Activated T-helper 2 cell treated with anti-CD3 and anti-CD28 coated beads, Interferon-gamma antibody, Interleukin-2, Interleukin-4, amounts not matched to agents 10 μg/mL and 5 μg/mL and 100 μg/mL, durations not matched to agents 14 hours and 24 hours and 36 hours (primary cell): ENCODE results near the gene MUC6. TPM values are rescaled to one million over a fixed set of nuclear protein-coding genes. Genes with fewer than 3 reads are reported as not detected.

Experiments
- DNase-seq: peaks from one replicate; pipeline ENCODE4 v3.0.0; 2021; ENCODE audit warnings: low spot score
- H3K27ac Mint-ChIP-seq: one replicate; pipeline ENCODE4 v1.8.0; 2021; ENCODE audit warnings: mixed read lengths
- H3K27me3 Mint-ChIP-seq: one replicate; pipeline ENCODE4 v1.8.0; 2021; ENCODE audit warnings: low read depth, mixed read lengths
- H3K36me3 Mint-ChIP-seq: one replicate; pipeline ENCODE4 v1.8.0; 2021; ENCODE audit warnings: low read depth, mixed read lengths
- H3K4me1 Mint-ChIP-seq: one replicate; pipeline ENCODE4 v1.8.0; 2021; ENCODE audit warnings: low read depth, mixed read lengths
- H3K4me3 Mint-ChIP-seq: one replicate; pipeline ENCODE4 v1.8.0; 2021; ENCODE audit warnings: low read depth, mild to moderate bottlenecking, moderate library complexity, mixed read lengths
- H3K9me3 Mint-ChIP-seq: one replicate; pipeline ENCODE4 v1.8.0; 2021; ENCODE audit warnings: mixed read lengths
- intact Hi-C: fragments of 100-400 bp; cut with micrococcal nuclease; formaldehyde crosslinking; loops from one replicate; pipeline ENCODE4 v1.15.1; 2023
- total RNA-seq: library from RNA; stranded (reverse); gene quantifications from 2 replicates; pipeline ENCODE4 v1.2.3, GENCODE V29; 2022

MUC6 gene
- total RNA-seq, 1 donor from 2014 or later: not detected

DNA sequence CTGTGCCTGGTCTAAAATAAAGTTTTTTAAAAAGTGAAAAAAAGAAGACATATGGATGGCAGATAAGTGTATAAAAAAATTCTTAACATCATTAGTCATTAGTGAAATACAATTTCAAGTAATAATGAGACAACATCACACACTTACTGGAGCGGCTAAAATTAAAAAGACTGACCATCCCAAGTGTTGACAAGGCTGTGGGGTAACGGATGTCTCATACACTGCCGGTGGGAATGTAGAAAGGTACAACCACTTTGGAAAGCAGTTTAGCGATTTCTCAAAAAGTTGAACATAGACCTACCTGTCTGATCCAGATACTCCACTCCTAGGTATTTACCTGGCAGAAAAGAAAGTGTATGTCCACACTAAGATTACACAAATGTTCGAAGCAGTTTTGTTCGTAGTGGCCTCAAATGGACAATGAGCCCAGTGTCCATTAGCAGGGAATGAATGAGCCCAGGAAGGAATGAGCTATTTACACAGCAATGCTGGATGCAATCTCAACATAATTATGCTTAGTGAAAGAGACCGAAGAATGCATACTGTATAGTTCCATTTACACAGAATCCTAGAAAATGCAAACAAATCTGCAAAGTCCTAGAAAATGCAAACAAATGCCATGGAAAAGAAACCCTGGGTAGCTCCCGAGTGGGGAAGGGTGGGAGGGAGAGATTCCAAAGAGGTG is 31.4 kb upstream of the MUC6 start:
- no peaks in the 10 kb centered on the region for H3K36me3 Mint-ChIP-seq
- DNase-seq: no peak

DNA sequence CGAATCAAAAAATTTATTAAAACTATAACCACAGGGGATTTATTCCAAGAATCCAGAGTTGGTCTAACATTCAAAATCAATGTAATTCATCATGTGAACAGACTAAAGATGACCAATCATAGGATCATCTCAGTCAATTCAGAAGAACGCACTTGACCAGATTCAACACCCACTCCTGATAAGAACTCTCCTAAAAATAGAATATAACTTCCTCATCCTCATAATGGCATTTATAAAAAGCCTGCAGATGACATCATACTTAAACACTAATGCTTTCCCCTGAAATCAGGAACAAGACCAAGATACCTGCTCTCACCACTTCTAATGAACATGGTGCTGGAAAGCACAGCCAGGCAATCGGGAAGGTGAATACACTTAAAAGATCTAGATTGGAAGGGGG is 27.6 kb upstream of the MUC6 start:
- H3K4me1 Mint-ChIP-seq: peaks cover 2% of the 10 kb centered on the region
- DNase-seq: no peak
- H3K27me3 Mint-ChIP-seq: peaks cover 15% of the 10 kb centered on the region
- H3K27ac Mint-ChIP-seq: no peak overlapping the region
- H3K4me3 Mint-ChIP-seq: no peak overlapping the region
- peaks cover 9% of the 10 kb centered on the region for H3K9me3 Mint-ChIP-seq
- intact Hi-C loops: no loop called here
- no peaks in the 10 kb centered on the region for H3K36me3 Mint-ChIP-seq

More for the DNA sequence above, 31.4 kb upstream of the MUC6 start:
- Mint-ChIP-seq H3K4me1 (peaks cover 2% of the 10 kb centered on the region), H3K4me3 (no peak overlapping the region), H3K27ac (no peak overlapping the region), H3K27me3 (peaks cover 9% of the 10 kb centered on the region), H3K9me3 (no peaks in the 10 kb centered on the region)
- intact Hi-C loops: no loop called here

DNA sequence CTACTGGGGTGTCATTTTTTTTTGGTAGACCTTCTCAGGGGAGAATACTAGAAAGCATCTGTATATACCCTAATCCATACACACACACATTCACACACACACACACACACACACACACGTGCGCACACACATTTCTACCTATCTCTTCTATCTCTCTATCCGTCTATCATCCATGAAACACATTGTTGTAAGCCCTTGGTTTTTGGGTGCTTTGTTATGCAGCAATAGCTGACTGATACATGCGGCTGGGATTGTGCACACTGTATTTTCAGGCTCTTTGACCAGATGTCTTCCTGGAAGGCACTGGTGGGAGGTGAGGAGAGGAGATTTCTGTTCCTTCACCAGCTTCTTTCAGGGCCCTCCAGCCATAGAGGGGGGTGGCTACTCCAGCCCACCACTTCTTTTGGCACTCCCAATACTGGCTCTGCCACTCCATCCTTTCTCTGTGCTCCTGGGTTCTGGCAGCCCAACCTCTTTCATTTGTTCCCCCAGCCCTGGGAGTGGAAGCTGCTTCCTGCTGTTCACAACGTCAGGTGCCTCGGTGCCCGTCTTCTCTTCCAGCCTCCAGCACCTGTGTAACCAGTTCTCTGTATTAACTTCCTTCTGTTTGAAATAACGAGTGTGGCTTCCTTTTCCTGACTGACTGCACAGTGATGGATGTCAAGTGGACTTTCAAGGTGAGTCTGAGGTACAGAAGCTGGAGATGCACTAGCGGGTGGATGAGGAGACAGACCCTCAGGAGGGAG is 25.7 kb upstream of the MUC6 start:
- no peak for DNase-seq
- H3K27me3 Mint-ChIP-seq: peaks cover 15% of the 10 kb centered on the region
- peaks cover 2% of the 10 kb centered on the region for H3K4me1 Mint-ChIP-seq
- H3K9me3 Mint-ChIP-seq: peaks cover 9% of the 10 kb centered on the region
- H3K4me3 Mint-ChIP-seq: no peak overlapping the region
- no peaks in the 10 kb centered on the region for H3K36me3 Mint-ChIP-seq
- no peak overlapping the region for H3K27ac Mint-ChIP-seq
- intact Hi-C loops: no loop called here

DNA sequence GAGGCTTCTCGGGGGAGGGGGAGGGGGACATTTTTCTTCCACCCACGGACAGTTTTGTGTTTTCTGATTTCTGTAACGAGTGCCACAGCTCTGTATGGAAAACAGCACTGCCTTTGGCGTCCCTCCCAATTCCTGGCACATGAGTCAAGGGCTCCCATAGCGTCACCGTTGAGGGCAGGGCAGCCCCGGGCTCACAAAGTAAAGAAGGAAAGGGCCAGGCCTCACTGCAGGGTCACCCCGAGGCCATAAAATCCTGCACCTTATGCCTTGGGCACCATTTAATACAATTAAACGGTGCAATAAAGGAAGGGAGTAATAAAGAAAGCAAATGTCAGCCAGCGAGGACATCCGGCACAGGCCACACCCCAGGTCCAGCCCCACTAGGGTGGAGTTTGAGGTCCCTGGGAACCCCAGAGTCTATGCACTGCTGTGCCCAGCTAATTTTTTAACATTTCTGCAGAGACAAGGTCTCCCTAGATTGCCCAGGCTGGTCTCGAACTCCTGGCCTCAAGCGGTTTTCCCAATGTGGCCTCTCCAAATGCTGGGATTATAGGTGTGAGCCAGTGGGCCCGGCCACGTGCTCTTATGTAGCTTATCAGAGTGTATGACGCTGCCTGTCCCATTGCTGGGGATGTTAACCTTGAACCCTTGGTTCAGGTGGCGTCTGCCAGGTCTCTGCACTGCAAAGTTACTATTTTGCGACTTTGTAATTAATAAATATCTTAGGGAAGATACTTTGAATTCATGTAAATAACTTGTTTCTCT is 24.5 kb upstream of the MUC6 start:
- Mint-ChIP-seq H3K4me3 (no peak overlapping the region), H3K27me3 (peaks cover 14% of the 10 kb centered on the region), H3K27ac (no peak overlapping the region), H3K36me3 (no peaks in the 10 kb centered on the region), H3K4me1 (peaks cover 2% of the 10 kb centered on the region), H3K9me3 (peaks cover 9% of the 10 kb centered on the region)
- intact Hi-C loops: no loop called here
- no peak for DNase-seq

DNA sequence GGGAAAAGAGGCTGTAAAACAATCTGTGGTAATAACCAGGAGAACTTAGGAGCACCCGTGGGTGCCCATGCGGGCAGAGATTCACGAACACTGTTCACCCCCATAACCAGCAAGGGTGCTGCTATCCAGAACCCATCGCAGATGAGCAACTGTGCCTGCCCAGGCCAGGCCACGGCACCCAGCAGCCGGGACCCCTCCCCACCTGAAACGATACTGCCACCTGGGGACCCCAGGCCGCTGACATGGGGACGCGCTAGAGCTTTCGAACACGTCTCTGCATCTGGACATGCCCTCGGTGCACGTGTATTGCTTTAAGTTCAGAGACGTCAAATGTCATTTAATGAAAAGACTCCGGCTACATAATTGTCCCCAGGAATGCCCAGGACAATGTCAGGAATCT is 23.9 kb upstream of the MUC6 start:
- DNase-seq: no peak
- intact Hi-C loops: no loop called here
- Mint-ChIP-seq H3K27ac (no peak overlapping the region), H3K9me3 (peaks cover 9% of the 10 kb centered on the region), H3K4me1 (peaks cover 2% of the 10 kb centered on the region), H3K27me3 (peaks cover 11% of the 10 kb centered on the region), H3K36me3 (no peaks in the 10 kb centered on the region), H3K4me3 (no peak overlapping the region)

DNA sequence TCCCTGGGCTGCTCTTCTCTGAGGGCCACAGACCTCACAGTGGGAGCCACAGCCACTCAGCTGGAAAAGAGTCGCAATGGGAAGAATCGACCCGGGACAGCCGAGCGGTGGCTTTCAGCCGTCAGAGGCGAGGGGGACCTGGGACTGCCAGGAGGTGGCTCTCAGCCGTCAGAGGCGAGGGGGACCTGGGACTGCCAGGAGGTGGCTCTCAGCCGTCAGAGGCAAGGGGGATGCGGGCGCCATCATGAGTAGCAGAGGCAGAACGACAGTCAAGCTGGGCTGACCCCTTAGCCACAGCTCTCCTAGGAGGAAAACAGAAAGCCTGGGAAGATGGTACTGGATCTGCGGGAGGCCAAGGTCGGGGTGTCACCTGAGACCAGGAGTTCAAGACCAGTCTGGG is 23.2 kb upstream of the MUC6 start:
- peaks cover 2% of the 10 kb centered on the region for H3K4me1 Mint-ChIP-seq
- no peak for DNase-seq
- intact Hi-C loops: no loop called here
- H3K4me3 Mint-ChIP-seq: no peak overlapping the region
- no peaks in the 10 kb centered on the region for H3K36me3 Mint-ChIP-seq
- H3K9me3 Mint-ChIP-seq: peaks cover 9% of the 10 kb centered on the region
- no peak overlapping the region for H3K27ac Mint-ChIP-seq
- H3K27me3 Mint-ChIP-seq: peaks cover 11% of the 10 kb centered on the region

DNA sequence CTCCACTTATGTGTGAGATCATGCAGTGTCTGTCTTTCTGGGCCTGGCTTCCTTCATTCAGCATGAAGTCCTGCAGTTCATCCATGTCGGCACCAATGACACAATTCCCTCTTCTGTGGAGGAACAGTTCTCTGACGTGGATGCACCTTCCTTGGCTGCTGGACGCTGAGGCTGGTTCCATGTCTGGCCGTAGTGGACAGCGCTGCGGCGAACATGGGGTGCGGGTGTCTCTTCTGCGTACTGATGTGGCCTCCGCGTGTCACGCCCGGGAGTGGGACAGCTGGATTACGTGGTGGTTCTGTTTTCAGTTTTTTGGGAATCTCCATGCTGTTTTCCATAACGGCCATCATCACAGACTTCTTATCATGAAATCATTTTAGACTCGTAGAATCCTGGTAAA is 21.3 kb upstream of the MUC6 start:
- Mint-ChIP-seq H3K27me3 (peaks cover 5% of the 10 kb centered on the region), H3K36me3 (no peaks in the 10 kb centered on the region), H3K4me3 (no peak overlapping the region), H3K4me1 (no peaks in the 10 kb centered on the region), H3K9me3 (peaks cover 9% of the 10 kb centered on the region), H3K27ac (no peak overlapping the region)
- intact Hi-C loops: no loop called here
- DNase-seq: no peak

DNA sequence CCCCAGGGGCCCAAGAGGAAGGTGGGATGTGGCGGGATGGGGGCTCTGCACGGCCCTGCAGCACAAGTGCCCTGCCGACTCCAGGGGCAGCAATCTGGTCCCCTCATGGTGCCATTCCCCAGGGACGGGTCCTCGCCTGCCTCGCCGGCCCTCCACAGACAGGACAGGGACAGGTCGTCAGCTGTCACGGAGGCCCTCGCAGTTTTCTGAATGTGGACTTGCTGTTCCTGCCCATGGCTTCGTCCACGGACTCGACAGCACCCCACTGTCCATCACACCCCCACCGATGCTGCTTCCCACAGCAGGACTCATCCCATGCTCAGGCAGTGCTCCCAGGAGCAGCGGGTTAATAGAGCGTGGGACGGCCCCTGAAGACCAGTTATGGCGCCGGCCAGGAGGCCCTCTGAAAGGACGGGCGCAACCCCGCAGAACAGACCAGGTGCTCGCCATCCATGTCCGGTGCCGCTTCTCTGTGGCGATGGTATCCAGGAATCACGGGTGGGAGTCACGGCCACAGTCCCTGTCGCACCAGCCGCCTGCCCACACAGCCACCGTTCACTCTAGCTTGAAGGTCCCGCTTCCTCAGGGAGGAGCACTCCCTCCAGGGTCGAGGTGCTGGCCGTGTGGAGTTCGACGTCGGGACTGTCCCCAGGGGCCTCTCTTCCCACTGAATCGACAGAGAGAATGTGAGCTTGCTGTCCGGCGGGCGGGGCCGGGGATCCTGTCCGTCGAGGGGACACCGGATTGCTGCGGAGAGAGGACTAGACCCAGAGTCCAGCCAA is 19.7 kb upstream of the MUC6 start:
- no peaks in the 10 kb centered on the region for H3K27me3 Mint-ChIP-seq
- H3K36me3 Mint-ChIP-seq: no peaks in the 10 kb centered on the region
- DNase-seq: no peak
- H3K4me3 Mint-ChIP-seq: no peak overlapping the region
- no peak overlapping the region for H3K27ac Mint-ChIP-seq
- intact Hi-C loops: no loop called here
- H3K9me3 Mint-ChIP-seq: no peaks in the 10 kb centered on the region
- no peaks in the 10 kb centered on the region for H3K4me1 Mint-ChIP-seq

DNA sequence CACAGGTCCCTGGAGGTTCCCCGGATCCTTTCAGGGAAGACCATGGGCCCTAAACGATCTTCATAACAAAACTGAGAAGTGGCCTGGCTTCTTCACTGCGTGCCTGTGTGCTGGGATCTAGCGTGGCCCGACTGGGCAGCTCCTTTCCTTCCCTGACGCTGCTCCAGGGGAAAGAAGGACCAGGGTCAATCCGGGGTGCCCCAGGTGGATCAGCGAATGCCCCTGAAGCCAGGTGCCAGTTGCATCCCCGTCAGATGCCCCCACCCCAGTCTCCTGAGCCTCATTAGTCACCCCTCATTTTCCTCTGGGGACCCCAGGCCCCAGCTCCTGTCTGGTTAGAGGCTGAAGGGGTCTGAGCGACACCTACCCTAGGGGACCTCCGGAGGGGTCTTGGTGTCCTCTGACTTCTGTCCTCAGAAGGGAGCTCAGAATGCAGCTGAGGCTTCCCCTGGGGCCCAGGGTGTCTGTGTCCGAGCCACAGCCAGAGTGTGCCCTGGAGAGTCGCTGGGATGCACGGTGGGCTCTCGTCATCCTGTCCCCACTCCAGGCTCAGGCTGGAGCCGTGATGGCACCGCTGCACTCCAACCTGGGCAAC is 18.7 kb upstream of the MUC6 start:
- intact Hi-C loops: no loop called here
- no peaks in the 10 kb centered on the region for H3K27me3 Mint-ChIP-seq
- no peaks in the 10 kb centered on the region for H3K9me3 Mint-ChIP-seq
- no peaks in the 10 kb centered on the region for H3K4me1 Mint-ChIP-seq
- H3K4me3 Mint-ChIP-seq: no peak overlapping the region
- no peak overlapping the region for H3K27ac Mint-ChIP-seq
- H3K36me3 Mint-ChIP-seq: no peaks in the 10 kb centered on the region
- no peak for DNase-seq

DNA sequence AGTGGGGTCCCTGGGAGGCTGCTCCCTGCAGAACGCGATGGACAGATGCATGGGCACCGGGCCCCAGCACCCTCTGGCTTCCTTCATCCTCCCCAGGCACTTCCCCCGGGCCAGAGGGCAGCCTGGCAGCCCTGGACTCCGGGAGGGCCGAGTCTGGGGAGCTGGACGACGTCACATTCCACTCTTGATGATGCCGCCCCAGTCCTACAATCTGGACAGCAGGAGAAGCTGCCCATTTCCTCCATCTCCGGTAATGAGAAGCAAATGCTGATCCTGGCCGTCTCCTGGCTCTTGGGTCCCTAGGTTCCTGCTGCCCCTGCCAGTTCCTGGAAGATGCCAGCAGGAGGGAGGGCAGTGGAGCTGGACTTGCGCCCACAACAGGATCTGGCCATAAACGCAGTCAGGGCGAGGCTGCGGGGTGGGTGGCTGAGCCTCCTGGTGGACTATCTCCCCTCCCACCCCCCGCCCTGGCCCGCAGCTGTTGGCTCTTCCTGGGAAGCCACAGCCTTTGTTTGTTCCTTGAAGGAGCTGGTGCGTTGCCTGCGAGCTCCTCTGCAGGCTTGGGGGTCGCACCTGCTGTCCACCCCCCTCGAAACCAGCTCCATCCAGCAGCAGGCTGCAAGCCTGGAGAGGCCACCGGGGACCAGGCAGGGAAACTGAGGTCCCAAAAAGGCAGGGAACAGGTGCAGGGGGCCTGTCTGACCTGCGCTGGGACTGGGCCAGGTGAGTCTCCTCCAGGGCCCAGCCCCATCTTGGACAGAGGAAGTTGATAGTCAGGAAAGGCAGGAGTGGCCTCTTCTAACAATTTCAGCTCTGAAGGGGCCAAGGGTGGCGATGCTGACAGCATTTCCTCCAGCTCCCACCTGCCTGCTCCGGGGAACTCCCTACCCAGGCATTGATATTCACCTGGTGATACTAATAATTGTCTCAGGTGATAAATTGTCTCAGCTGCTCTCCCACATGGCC is 17.9 kb upstream of the MUC6 start:
- Mint-ChIP-seq H3K9me3 (no peaks in the 10 kb centered on the region), H3K27ac (no peak overlapping the region), H3K27me3 (no peaks in the 10 kb centered on the region), H3K36me3 (no peaks in the 10 kb centered on the region), H3K4me3 (no peak overlapping the region), H3K4me1 (no peaks in the 10 kb centered on the region)
- no peak for DNase-seq
- intact Hi-C loops: loop anchor here (5.0 kb wide), 1 partner anchor 127 kb away; the partner anchor contains the start of gene AP2A2

DNA sequence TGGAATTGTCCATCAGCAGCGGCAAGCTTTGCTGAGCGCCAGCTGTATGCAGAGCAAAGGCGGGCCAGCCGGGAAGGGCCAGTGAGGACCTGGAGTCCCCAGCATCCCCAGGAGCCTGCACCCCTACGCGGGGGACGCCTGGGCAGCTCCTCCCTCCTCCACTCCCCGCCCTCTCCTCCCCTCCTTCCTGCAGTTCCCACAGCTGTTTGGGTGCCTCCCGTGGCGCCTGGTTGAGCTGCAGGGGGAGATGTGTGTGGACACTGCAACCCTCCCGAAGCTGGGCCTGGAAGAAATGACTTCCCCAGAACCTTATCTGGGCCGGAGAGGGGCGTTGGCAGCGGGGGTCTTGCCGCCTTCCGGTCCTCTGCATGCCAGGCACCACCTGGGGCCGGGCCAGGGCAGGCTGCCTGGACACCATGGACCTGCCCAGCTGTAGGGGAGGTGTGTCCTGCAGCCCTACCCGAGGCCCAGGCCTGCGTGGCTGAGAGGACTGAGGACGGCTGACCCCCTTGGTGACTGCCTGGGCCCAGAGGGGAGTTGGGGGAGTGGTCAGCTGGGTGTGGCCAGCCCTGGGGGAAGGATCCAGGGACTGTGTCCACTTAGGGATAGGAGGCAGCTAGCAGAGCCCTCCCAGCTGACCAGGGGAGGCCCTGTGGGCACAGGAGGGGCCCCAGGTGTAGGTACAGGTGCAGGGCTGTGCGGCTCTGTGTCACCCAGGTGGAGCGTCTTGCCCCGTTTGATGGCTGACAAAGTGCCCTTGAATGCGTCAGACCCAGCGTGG is 16.8 kb upstream of the MUC6 start:
- no peaks in the 10 kb centered on the region for H3K4me1 Mint-ChIP-seq
- no peaks in the 10 kb centered on the region for H3K36me3 Mint-ChIP-seq
- no peak for DNase-seq
- intact Hi-C loops: loop anchor here (5.0 kb wide), 1 partner anchor 126 kb away; the partner anchor contains the start of gene AP2A2
- no peak overlapping the region for H3K4me3 Mint-ChIP-seq
- H3K9me3 Mint-ChIP-seq: no peaks in the 10 kb centered on the region
- no peaks in the 10 kb centered on the region for H3K27me3 Mint-ChIP-seq
- no peak overlapping the region for H3K27ac Mint-ChIP-seq
